ENCODE results near the gene MPRIP. TPM values are rescaled to one million over a fixed set of nuclear protein-coding genes. Genes with fewer than 3 reads are reported as not detected.

Gene MPRIP
- total RNA-seq, 4 donors from 2014 or later: 65.7 to 168 (median 147) TPM

DNA sequence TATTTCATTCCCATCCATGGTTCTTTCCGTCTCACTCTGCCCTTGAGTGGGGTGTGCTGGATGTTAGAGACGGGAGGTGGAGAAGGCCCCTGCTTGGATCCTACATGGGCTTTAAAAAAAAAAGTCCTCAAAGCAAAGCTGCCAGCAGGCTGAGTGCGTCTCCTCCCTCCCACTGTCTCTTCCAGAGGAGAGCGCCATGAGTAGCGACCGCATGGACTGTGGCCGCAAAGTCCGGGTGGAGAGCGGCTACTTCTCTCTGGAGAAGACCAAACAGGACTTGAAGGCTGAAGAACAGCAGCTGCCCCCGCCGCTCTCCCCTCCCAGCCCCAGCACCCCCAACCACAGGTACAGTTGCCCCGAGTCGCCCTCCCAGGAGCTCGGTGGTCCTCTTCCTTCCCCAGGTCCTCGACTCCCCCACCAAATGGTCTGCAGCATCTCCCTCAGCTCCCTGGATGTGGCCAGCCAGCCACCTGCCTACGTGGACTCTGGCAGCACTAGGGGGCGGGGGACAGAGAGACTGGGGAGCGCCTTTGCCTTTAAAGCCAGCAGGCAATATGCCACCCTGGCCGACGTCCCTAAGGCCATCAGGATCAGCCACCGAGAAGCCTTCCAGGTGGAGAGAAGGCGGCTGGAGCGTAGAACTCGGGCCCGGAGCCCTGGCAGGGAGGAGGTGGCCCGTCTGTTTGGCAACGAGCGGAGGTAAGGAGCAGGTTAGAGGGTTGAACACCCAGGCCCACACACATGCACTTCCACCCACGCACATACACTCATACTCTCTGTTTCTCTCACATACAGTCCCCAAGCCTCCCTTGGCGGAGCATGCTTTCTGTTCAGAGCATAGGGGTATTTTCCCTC is 95.7 kb downstream of the MPRIP start:
- WGBS, 2 donors: 89 to 92% methylated on average over 19 to 20 of the region's 30 CpGs
- intact Hi-C loops (cut with DNase I): loop anchor here (10.0 kb wide), 1 partner anchor 133 kb away; no protein-coding TSS in a partner anchor
- DNase-seq: no peak
- H3K27me3 ChIP-seq: no peaks in the 10 kb centered on the region
- no peak for TF ChIP-seq POLR2A (IDR thresholded peaks at IDR 0.05)
- TF ChIP-seq, protein P1, sequence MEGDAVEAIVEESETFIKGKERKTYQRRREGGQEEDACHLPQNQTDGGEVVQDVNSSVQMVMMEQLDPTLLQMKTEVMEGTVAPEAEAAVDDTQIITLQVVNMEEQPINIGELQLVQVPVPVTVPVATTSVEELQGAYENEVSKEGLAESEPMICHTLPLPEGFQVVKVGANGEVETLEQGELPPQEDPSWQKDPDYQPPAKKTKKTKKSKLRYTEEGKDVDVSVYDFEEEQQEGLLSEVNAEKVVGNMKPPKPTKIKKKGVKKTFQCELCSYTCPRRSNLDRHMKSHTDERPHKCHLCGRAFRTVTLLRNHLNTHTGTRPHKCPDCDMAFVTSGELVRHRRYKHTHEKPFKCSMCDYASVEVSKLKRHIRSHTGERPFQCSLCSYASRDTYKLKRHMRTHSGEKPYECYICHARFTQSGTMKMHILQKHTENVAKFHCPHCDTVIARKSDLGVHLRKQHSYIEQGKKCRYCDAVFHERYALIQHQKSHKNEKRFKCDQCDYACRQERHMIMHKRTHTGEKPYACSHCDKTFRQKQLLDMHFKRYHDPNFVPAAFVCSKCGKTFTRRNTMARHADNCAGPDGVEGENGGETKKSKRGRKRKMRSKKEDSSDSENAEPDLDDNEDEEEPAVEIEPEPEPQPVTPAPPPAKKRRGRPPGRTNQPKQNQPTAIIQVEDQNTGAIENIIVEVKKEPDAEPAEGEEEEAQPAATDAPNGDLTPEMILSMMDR (IDR thresholded peaks at IDR 0.05): no peak
- H3K4me3 ChIP-seq: no peak overlapping the region
- peaks cover 16 to 100% (median 42%) of the 10 kb centered on the region in 3 donors for H3K36me3 ChIP-seq
- peaks cover 14 to 33% (median 19%) of the 10 kb centered on the region in 3 donors for H3K4me1 ChIP-seq
- no peak overlapping the region for H3K27ac ChIP-seq
- H3K9me3 ChIP-seq: no peaks in the 10 kb centered on the region

DNA sequence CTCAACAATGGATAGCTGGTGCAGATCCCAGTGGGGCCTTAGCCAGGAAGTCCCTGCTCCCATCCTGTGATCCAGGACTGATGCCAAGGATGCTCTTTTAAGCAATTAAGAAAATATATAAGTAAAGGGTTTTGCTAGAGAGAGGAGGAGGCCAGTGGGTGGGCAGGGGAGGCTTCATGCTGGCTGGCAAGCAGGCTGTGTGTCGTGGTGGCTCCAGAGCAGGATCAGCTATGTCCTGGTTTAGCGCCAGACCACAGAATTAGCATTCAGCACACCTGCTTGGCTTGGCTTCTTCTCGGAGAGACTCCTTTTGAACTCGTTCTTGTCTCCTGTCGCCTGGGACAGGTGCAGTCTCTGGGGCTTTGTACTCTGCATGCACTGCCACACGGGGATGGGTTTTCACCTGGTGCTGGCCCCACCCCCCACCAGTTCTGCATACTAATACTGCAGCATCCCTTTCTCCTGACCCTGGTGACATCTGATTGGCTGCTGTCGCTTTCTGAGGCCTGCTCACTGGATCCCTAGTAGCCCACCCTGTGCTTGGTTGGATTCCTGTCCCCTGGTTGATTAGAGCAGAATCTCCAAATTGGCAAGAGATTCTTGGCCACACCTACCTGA is 97.8 kb downstream of the MPRIP start:
- Histone ChIP-seq H3K27me3 (no peaks in the 10 kb centered on the region), H3K4me1 (peaks cover 14 to 33% (median 19%) of the 10 kb centered on the region in 3 donors), H3K4me3 (no peak overlapping the region), H3K9me3 (no peaks in the 10 kb centered on the region), H3K27ac (peak overlapping the region in 1 of 4 donors; percentile 52), H3K36me3 (peaks cover 27 to 100% (median 61%) of the 10 kb centered on the region in 3 donors)
- no peak for TF ChIP-seq POLR2A (IDR thresholded peaks at IDR 0.05)
- 59 to 62% methylated on average over 5 to 7 of the region's 7 CpGs for WGBS, 2 donors
- intact Hi-C loops (cut with DNase I): loop anchor here (10.0 kb wide), 2 partner anchors 95 to 135 kb away; partner anchors contain the start of gene FLCN
- no peak for DNase-seq

DNA sequence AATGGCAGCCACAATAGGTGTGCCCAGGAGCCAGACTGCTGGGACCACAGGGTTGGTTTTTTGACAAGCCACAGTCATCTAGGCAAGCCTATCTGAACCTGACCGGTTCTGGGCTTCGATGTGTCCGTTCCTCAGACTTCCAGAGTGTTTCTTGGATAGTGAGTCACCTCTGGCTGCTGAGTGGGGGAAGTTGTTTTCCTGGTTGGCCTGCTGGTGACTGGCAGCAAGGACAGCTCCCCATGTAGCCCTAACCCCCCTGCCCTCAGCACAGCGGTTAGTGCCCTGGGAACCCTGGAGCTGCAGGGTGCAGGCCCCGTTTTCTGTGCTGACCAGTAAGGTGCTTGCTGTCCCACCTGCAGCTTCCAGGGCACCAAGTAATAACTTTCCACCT is 98.3 kb downstream of the MPRIP start:
- TF ChIP-seq, protein P1 (IDR thresholded peaks at IDR 0.05): peak in 2 of 6 experiments; percentile 7 to 32
- no peak for TF ChIP-seq POLR2A (IDR thresholded peaks at IDR 0.05)
- Histone ChIP-seq H3K4me1 (peaks cover 14 to 33% (median 19%) of the 10 kb centered on the region in 3 donors), H3K4me3 (no peak overlapping the region), H3K36me3 (peaks cover 31 to 100% (median 66%) of the 10 kb centered on the region in 3 donors), H3K9me3 (no peaks in the 10 kb centered on the region), H3K27me3 (no peaks in the 10 kb centered on the region), H3K27ac (peak overlapping the region in 2 of 4 donors; percentile 42 to 52)
- WGBS, 2 donors: 20 to 39% methylated on average over 3 of the region's 5 CpGs
- no peak for DNase-seq
- intact Hi-C loops (cut with DNase I): loop anchor here (10.0 kb wide), 1 partner anchor 94 kb away; the partner anchor contains the start of gene FLCN

DNA sequence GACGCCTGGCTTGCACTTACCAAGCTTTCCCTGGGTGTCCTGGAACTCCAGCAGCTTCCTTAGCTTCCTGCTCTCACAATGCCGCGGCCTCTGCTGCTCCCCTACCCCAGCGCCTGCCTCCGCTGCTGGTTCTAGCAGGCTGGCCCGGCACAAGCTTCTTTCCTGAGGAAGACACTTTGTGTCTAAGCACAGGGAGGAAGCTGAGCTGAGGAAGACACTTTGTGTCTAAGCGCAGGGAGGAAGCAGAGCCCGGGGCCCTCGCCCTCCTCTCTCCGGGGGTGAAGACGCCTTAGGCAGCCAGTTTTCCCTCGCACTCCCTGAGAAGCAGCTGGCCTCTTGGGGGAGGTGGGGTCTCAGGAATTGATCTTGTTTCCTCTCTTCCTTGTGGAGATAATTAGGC is 99.0 kb downstream of the MPRIP start:
- no peak for DNase-seq
- intact Hi-C loops (cut with DNase I): loop anchor here (10.0 kb wide), 1 partner anchor 94 kb away; the partner anchor contains the start of gene FLCN
- no peaks in the 10 kb centered on the region for H3K27me3 ChIP-seq
- H3K36me3 ChIP-seq: peaks cover 38 to 100% (median 70%) of the 10 kb centered on the region in 3 donors
- H3K4me3 ChIP-seq: no peak overlapping the region
- WGBS, 2 donors: 33 to 66% methylated on average over 1 to 7 of the region's 12 CpGs
- H3K27ac ChIP-seq: peak overlapping the region in 2 of 4 donors; percentile 32 to 42
- no peak for TF ChIP-seq POLR2A (IDR thresholded peaks at IDR 0.05)
- TF ChIP-seq, protein P1 (IDR thresholded peaks at IDR 0.05): no peak
- H3K9me3 ChIP-seq: no peaks in the 10 kb centered on the region
- H3K4me1 ChIP-seq: peaks cover 14 to 33% (median 19%) of the 10 kb centered on the region in 3 donors

DNA sequence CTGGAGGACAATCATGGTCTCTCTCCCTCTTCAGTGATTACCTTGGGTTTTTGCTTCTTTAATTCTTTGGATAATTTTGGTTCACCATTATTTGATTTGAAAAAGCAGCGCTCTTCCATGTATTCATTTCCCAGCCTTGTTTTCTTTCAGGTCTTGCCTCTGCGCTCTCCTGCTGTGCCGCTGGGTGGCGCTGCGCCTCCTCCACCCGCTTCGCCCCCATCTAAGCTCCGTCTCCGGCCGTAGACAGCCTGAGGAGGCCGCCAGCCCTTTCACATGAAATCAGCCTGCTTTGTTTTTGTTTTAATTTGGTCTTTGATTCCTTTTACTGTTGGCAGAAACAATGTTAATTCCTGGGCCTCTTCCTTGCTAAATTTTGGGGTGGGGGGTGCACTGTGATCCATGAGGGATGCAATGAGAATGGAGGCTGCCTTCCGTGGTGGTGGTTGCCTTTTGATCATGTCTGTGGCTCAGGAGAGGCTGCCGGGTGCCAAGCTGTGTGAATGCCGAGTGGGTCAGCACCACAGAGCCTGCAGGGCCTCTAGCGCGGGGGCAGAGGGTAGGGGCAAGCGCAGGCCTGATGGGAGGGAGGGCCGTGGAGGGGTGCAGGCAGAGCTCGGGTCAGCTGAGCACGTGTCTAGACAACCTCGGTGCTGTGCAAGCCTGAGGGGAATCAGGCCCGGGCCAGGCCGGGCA is 99.7 kb downstream of the MPRIP start:
- intact Hi-C loops (cut with DNase I): loop anchor here (10.0 kb wide), 1 partner anchor 93 kb away; the partner anchor contains the start of gene FLCN
- H3K36me3 ChIP-seq: peaks cover 40 to 100% (median 69%) of the 10 kb centered on the region in 3 donors
- WGBS, 2 donors: 20 to 32% methylated on average over 12 to 13 of the region's 23 CpGs
- H3K4me3 ChIP-seq: no peak overlapping the region
- peaks cover 14 to 33% (median 19%) of the 10 kb centered on the region in 3 donors for H3K4me1 ChIP-seq
- TF ChIP-seq, protein P1 (IDR thresholded peaks at IDR 0.05): peak; percentile 22 to 94 (median 90)
- no peak for TF ChIP-seq POLR2A (IDR thresholded peaks at IDR 0.05)
- H3K9me3 ChIP-seq: no peaks in the 10 kb centered on the region
- DNase-seq: no peak
- peak overlapping the region in 2 of 4 donors; percentile 32 to 46 for H3K27ac ChIP-seq
- H3K27me3 ChIP-seq: no peaks in the 10 kb centered on the region

Data from esophagus squamous epithelium (tissue), 5 donors.